OCI-LY3 (cell line): ENCODE results near the gene CLCF1.

ENCODE experiments used
- EZH2phosphoT487 ChIP-seq: fragments of 200-600 bp; shearing (Covaris generic); IDR thresholded peaks from 2 replicates; pipeline ENCODE4 v1.6.1; 2018; ENCODE audit warnings: antibody characterized with exemption, mixed run types, low read depth
- TF ChIP-seq, protein P1 (sequence below): fragments of 200-600, 300-600 bp; sonication (generic); IDR thresholded peaks from 2 replicates; pipeline ENCODE4 v1.5.1; 2014; ENCODE audit warnings: antibody characterized with exemption, low read length, low read depth

DNA sequence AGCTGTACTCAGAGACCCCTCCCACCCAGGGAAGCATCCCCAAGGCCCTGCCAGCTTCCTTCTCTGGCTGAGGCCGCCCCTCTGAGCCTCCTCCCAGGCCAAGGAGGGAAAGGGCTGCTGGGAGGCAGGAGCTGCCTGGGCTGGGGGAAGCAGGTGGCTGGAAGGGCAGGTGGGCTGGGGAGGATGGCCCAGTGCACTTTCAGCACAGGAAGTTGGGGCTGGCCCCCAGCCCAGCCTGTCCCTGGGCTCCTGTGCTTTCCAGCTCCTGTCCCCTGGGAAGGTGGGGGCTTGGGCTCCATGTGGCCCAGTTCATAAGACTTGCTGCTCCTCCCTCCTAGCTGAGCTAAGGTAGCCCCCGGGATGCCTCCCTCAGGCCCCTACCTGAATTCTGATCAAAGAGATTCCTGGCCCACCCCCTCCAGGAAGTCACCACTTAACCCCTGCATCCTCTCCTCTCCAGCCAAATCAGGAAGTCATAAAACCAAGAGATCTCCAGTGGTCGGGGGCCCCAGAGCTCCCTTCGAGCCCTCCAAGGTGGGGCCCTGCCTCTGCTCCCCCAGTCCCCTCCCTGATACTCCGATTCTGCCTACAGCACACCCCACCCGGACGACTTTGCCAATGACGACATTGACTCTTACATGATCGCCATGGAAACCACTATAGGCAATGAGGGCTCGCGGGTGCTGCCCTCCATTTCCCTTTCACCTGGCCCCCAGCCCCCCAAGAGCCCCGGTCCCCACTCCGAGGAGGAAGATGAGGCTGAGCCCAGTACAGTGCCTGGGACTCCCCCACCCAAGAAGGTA, 23.4 kb upstream of the CLCF1 start:
- TF ChIP-seq, protein P1, sequence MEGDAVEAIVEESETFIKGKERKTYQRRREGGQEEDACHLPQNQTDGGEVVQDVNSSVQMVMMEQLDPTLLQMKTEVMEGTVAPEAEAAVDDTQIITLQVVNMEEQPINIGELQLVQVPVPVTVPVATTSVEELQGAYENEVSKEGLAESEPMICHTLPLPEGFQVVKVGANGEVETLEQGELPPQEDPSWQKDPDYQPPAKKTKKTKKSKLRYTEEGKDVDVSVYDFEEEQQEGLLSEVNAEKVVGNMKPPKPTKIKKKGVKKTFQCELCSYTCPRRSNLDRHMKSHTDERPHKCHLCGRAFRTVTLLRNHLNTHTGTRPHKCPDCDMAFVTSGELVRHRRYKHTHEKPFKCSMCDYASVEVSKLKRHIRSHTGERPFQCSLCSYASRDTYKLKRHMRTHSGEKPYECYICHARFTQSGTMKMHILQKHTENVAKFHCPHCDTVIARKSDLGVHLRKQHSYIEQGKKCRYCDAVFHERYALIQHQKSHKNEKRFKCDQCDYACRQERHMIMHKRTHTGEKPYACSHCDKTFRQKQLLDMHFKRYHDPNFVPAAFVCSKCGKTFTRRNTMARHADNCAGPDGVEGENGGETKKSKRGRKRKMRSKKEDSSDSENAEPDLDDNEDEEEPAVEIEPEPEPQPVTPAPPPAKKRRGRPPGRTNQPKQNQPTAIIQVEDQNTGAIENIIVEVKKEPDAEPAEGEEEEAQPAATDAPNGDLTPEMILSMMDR = no peak
- no peak for TF ChIP-seq EZH2phosphoT487
